K562 (cell line): ENCODE results near the gene TDRD12. TPM values are rescaled to one million over a fixed set of nuclear protein-coding genes. Genes with fewer than 3 reads are reported as not detected.

ENCODE experiments used
- ATAC-seq: fragments of 200-7000 bp; cut with Tn5 transposase; 3 replicates; pipeline ENCODE4 v1.9.1; 2020; ENCODE audit warnings: moderate library complexity
- BruUV-seq: library from RNA; stranded (reverse); fragments of 400-500 nt; replicated peaks from 2 replicates; lab custom pipeline; 2021; lab: Mats Ljungman, UMichigan
- CTCF ChIA-PET: fragments of 300-600 bp; formaldehyde crosslinking; extraction: SDS; loops from one replicate; lab custom pipeline; 2021; ENCODE audit warnings: low intra/inter-chr PET ratio; lab: Yijun Ruan, JAX
- POLR2A ChIA-PET: fragments of 300-600, 350-650 bp; sonication (Branson Sonifier 250); formaldehyde crosslinking; extraction: SDS; loops from one replicate; lab custom pipeline; 2021; ENCODE audit warnings: antibody characterized with exemption, inconsistent platforms; lab: Yijun Ruan, JAX
- DNase-seq, 4 experiments: peaks; one replicate each; pipeline versions ENCODE4 v3.0.0 to v3.0.0-alpha.2; 2011 to 2018; ENCODE audit warnings: low spot score in 3 of 4, mixed read lengths in 3 of 4; ENCODE audit errors: extremely low read depth in 1 of 4
- FAIRE-seq: peaks from 2 replicates; lab custom pipeline; 2011; peaks lifted over from hg19 to GRCh38; lab: Jason Lieb, UNC
- H2AFZ ChIP-seq: 2 replicates; pipeline ENCODE4 v1.6.0; 2011; ENCODE audit warnings: low read depth, low read length, control low read depth, inconsistent platforms
- H3K27ac ChIP-seq: fragments of 200-600 bp; 3 replicates; pipeline ENCODE4 v1.8.0; 2011; ENCODE audit warnings: low read depth, mild to moderate bottlenecking, control low read depth, inconsistent platforms, low read length, moderate library complexity, mixed read lengths; ENCODE audit errors: extremely low read depth
- H3K27me3 ChIP-seq, 2 experiments: fragments of 300-600 bp in 1 of 2; 2 replicates in 1 of 2; 3 replicates in 1 of 2; pipeline versions ENCODE4 v1.6.0 to v1.8.0; 2011; ENCODE audit warnings: inconsistent platforms in 2 of 2, low read length in 2 of 2, mild to moderate bottlenecking in 1 of 2, mixed read lengths in 1 of 2, moderate library complexity in 1 of 2; ENCODE audit not compliant: control insufficient read depth in 2 of 2, insufficient read depth in 2 of 2
- H3K36me3 ChIP-seq: fragments of 300-600 bp; 3 replicates; pipeline ENCODE4 v1.8.0; 2011; ENCODE audit warnings: mild to moderate bottlenecking, low read length, inconsistent platforms; ENCODE audit not compliant: control insufficient read depth, insufficient read depth
- H3K4me1 ChIP-seq, 2 experiments: fragments of 200-600 bp in 1 of 2; replicated peaks in 1 of 2; 2 replicates in 1 of 2; 3 replicates in 1 of 2; pipeline versions ENCODE4 v1.5.1 to v1.8.0; 2011; ENCODE audit warnings: inconsistent platforms in 2 of 2, low read length in 2 of 2, mild to moderate bottlenecking in 1 of 2, mixed read lengths in 1 of 2, moderate library complexity in 1 of 2; ENCODE audit not compliant: control insufficient read depth in 2 of 2, insufficient read depth in 2 of 2
- H3K4me2 ChIP-seq: 2 replicates; pipeline ENCODE4 v1.6.1; 2011; ENCODE audit warnings: low read length, control low read depth, inconsistent platforms, mixed read lengths; ENCODE audit not compliant: insufficient read depth
- H3K4me3 ChIP-seq: fragments of 200-600 bp; sonication (generic), shearing (Covaris generic); 2 replicates; pipeline ENCODE4 v1.5.1; 2016; ENCODE audit warnings: control low read depth, inconsistent platforms
- H3K79me2 ChIP-seq: fragments of 200-600 bp; 3 replicates; pipeline ENCODE4 v1.8.0; 2011; ENCODE audit warnings: low read length, inconsistent platforms; ENCODE audit not compliant: control insufficient read depth, insufficient read depth
- H3K9ac ChIP-seq, 2 experiments: 2 replicates each; pipeline versions ENCODE4 v1.6.0 to v1.6.1; 2011; ENCODE audit warnings: low read depth in 2 of 2, low read length in 2 of 2, control low read depth in 1 of 2, inconsistent platforms in 1 of 2, mild to moderate bottlenecking in 1 of 2, mixed read lengths in 1 of 2; ENCODE audit not compliant: insufficient read depth in 1 of 2
- H3K9me1 ChIP-seq: one replicate; pipeline ENCODE4 v1.6.0; 2011; ENCODE audit warnings: inconsistent platforms, mild to moderate bottlenecking, low read length, moderate library complexity; ENCODE audit not compliant: control insufficient read depth, insufficient read depth
- H3K9me3 ChIP-seq: replicated peaks from 2 replicates; pipeline ENCODE4 v1.5.1; 2011; ENCODE audit warnings: low read depth, low read length, inconsistent platforms; ENCODE audit not compliant: control insufficient read depth, insufficient read depth
- H4K20me1 ChIP-seq: replicated peaks from 2 replicates; pipeline ENCODE4 v1.6.1; 2011; ENCODE audit warnings: low read length, inconsistent platforms, mixed read lengths; ENCODE audit not compliant: control insufficient read depth, insufficient read depth
- ARID1B ChIP-seq: fragments of 450-650 bp; IDR thresholded peaks from 2 replicates; pipeline ENCODE4 v1.6.1; 2016; ENCODE audit warnings: antibody characterized with exemption, mild to moderate bottlenecking, inconsistent platforms
- BDP1 ChIP-seq: IDR thresholded peaks from 3 replicates; pipeline ENCODE4 v1.6.1; 2011; ENCODE audit not compliant: insufficient read length, insufficient read depth
- EWSR1 ChIP-seq: fragments of 450-650 bp; IDR thresholded peaks from 2 replicates; pipeline ENCODE4 v1.6.1; 2018; ENCODE audit warnings: borderline replicate concordance, mild to moderate bottlenecking, low read depth, moderate library complexity; ENCODE audit not compliant: partially characterized antibody
- PHF8 ChIP-seq: fragments of 200-600 bp; sonication (generic); IDR thresholded peaks from 2 replicates; pipeline ENCODE4 v1.6.1; 2012; ENCODE audit warnings: mixed run types, mild to moderate bottlenecking, inconsistent platforms, low read length, moderate library complexity, borderline replicate concordance
- SAP30 ChIP-seq: fragments of 200-600 bp; sonication (generic); IDR thresholded peaks from 2 replicates; pipeline ENCODE4 v1.6.1; 2012; ENCODE audit warnings: borderline replicate concordance, low read depth, mild to moderate bottlenecking, moderate library complexity, low read length, control low read depth, inconsistent platforms; ENCODE audit not compliant: insufficient read depth, poor library complexity, severe bottlenecking
- SMARCC2 ChIP-seq: fragments of 450-650 bp; IDR thresholded peaks from 2 replicates; pipeline ENCODE4 v1.6.1; 2017; ENCODE audit warnings: antibody characterized with exemption, moderate library complexity, mild to moderate bottlenecking, low read depth
- TSC22D4 ChIP-seq: fragments of 450-650 bp; IDR thresholded peaks from 2 replicates; pipeline ENCODE4 v1.6.1; 2016; ENCODE audit warnings: missing genetic modification characterization, missing biosample characterization, control low read depth
- ZNF3 ChIP-seq: fragments of 250-450 bp; sonication (Bioruptor Pico); IDR thresholded peaks from 2 replicates; pipeline ENCODE4 v1.5.0; 2021; ENCODE audit warnings: mild to moderate bottlenecking, moderate library complexity
- ZNF707 ChIP-seq: fragments of 250-450 bp; sonication (Bioruptor Pico); conservative IDR thresholded peaks from 2 replicates; pipeline ENCODE4 v1.8.0; 2022; ENCODE audit warnings: inconsistent platforms, mild to moderate bottlenecking, moderate library complexity
- ZNF77 ChIP-seq: fragments of 250-450 bp; sonication (Bioruptor Pico); IDR thresholded peaks from 2 replicates; pipeline ENCODE4 v1.5.0; 2020
- WGBS: fragments of 100-300 bp; shearing (Covaris generic); methylation state at CpG from one replicate; pipeline ENCODE4 v1.1.6; 2016; ENCODE audit warnings: low coverage, mixed read lengths; ENCODE audit not compliant: insufficient coverage; ENCODE audit errors: missing lambda C conversion rate; 5-methylcytosine and 5-hydroxymethylcytosine counted together
- in situ Hi-C: fragments of 300-500 bp; cut with MboI; formaldehyde crosslinking; loops from 4 replicates; pipeline ENCODE4 v1.15.0; 2018; ENCODE audit warnings: inconsistent platforms, mixed read lengths
- intact Hi-C: fragments of 100-400 bp; cut with micrococcal nuclease; formaldehyde crosslinking; loops from 2 replicates; pipeline ENCODE4 v1.14.2; 2022
- polyA plus RNA-seq, 8 experiments: library from polyadenylated mRNA; depleted of rRNA in 4 of 8; stranded (reverse) in 5 of 8; unstranded in 3 of 8; fragments of >200 nt; fragmentation: Nextera tagmentation in 2 of 8; fragmentation: Illumina TruSeq in 1 of 8; extraction: Ambion mirVana in 2 of 8; extraction: Trizol in 1 of 8; gene quantifications; 2 replicates each; pipeline versions ENCODE4 v1.2.1 to v1.2.3, GENCODE V29; 2011 to 2014; ENCODE audit warnings: inconsistent platforms in 1 of 8, missing spikeins in 1 of 8
- total RNA-seq, 7 experiments: library from RNA; depleted of rRNA in 6 of 7; stranded (reverse); fragments of >200 nt in 6 of 7; fragmentation: Illumina TruSeq in 2 of 7; extraction: Trizol in 2 of 7; gene quantifications; 2 replicates each; pipeline versions ENCODE4 v1.2.1 to v1.2.3, GENCODE V29; 2011 to 2021; ENCODE audit warnings: low replicate concordance in 1 of 7
- TF ChIP-seq, protein P1 (sequence below): sonication (generic); formaldehyde crosslinking; IDR thresholded peaks from 2 replicates; pipeline ENCODE4 v1.8.1; 2023; ENCODE audit warnings: mild to moderate bottlenecking, missing genetic modification reagents

TDRD12 gene
- total and polyA plus RNA-seq, 9 of the 15 experiments (the other 6 are each of a cell fraction or from before 2014, with no cell fraction given), result 0.03 TPM; not detected in 8

DNA sequence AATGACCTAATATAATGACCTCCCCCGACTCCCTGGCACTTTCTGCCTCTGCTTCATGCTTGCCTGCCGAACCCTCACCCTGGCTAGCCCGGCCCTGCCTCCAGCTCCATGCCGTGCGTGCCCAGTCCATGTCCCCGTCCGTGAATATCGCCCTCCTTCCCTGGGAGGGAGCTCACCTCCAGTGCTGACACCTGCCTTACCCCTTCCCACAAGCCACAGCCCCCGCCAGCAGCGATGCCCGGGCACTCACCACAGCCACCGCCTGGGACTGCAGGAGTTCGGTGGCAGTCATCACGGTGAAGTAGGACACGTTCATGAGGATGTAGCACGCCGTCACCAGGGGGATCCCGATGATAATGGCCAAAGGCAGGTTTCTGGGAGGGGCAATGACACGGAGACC lies 140.0 kb downstream of the TDRD12 start:
- in situ Hi-C loops (no loop called here), intact Hi-C loops (no loop called here)
- Histone ChIP-seq H3K9me3 (no peaks in the 10 kb centered on the region), H3K27me3 (peaks cover 16 to 51% of the 10 kb centered on the region in 2 experiments; a peak in 4 of 5 replicates), H4K20me1 (no peaks in the 10 kb centered on the region), H2AFZ (no peak overlapping the region), H3K4me3 (no peak overlapping the region), H3K36me3 (no peaks in the 10 kb centered on the region), H3K27ac (no peak overlapping the region), H3K79me2 (no peaks in the 10 kb centered on the region), H3K9ac (no peak overlapping the region), H3K4me2 (no peak overlapping the region), H3K9me1 (no peaks in the 10 kb centered on the region), H3K4me1 (peaks cover 0 to 16% of the 10 kb centered on the region in 2 experiments; a peak in 1 of 5 replicates)
- no peak for DNase-seq
- FAIRE-seq, result no peak
- no TSS peak for BruUV-seq
- WGBS, result 3% methylated on average over 19 of the region's 19 CpGs
- ATAC-seq, result no peak
- ChIA-PET POLR2A (interaction anchor here (1.0 kb wide), 1 partner anchor 19 kb away, joined by 3 read pairs; no protein-coding TSS in a partner anchor), CTCF (no interaction called here)
- TF ChIP-seq PHF8 (no peak), ZNF707 (no peak), SMARCC2 (no peak), BDP1 (no peak), ZNF3 (CRISPR knock-in tag) (no peak), TSC22D4 (no peak), EWSR1 (no peak), ZNF77 (CRISPR knock-in tag) (no peak), SAP30 (no peak), ARID1B (no peak)
- TF ChIP-seq, protein P1, sequence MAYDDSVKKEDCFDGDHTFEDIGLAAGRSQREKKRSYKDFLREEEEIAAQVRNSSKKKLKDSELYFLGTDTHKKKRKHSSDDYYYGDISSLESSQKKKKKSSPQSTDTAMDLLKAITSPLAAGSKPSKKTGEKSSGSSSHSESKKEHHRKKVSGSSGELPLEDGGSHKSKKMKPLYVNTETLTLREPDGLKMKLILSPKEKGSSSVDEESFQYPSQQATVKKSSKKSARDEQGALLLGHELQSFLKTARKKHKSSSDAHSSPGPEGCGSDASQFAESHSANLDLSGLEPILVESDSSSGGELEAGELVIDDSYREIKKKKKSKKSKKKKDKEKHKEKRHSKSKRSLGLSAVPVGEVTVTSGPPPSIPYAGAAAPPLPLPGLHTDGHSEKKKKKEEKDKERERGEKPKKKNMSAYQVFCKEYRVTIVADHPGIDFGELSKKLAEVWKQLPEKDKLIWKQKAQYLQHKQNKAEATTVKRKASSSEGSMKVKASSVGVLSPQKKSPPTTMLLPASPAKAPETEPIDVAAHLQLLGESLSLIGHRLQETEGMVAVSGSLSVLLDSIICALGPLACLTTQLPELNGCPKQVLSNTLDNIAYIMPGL, result no peak
